Tongue (tissue), 1 donor: ENCODE measurements around the gene MRPS2. TPM values are rescaled to one million over a fixed set of nuclear protein-coding genes. Genes with fewer than 3 reads are reported as not detected.

Experiments
- total RNA-seq: library from RNA; depleted of rRNA; stranded (reverse); fragments of >200 nt; gene quantifications from one replicate; pipeline ENCODE4 v1.2.3, GENCODE V29; 2014

The MRPS2 gene
- total RNA-seq, 1 donor from 2014 or later = 9.4 TPM

Other genes with a start within 250 kb of the MRPS2 start
- gene PPP1R26, start 20.9 kb upstream of the MRPS2 start, total RNA-seq = 19.5 TPM
- 373 TPM for gene LCN1, start 20.8 kb downstream of the MRPS2 start, total RNA-seq
- gene OBP2A, start 45.4 kb downstream of the MRPS2 start, total RNA-seq = not detected
- gene PAEP, start 61.1 kb downstream of the MRPS2 start, total RNA-seq = not detected
- gene GLT6D1, start 138.9 kb downstream of the MRPS2 start, total RNA-seq = not detected
- gene LCN9, start 162.6 kb downstream of the MRPS2 start, total RNA-seq = not detected
- not detected for gene SOHLH1, start 198.8 kb downstream of the MRPS2 start, total RNA-seq
- gene KCNT1, start 201.5 kb downstream of the MRPS2 start, total RNA-seq = 2.8 TPM